MV-4-11 (cell line): ENCODE measurements around the gene LASP1.
"Not testable (repeated sequence)": the region's sequence is repeated elsewhere in the genome, so short reads cannot be mapped to it uniquely, and the experiment has no call there.

Experiments used
- DNase-seq: peaks from one replicate; lab custom pipeline; 2025; lab: John Stamatoyannopoulos, UW

LASP1 gene

DNA sequence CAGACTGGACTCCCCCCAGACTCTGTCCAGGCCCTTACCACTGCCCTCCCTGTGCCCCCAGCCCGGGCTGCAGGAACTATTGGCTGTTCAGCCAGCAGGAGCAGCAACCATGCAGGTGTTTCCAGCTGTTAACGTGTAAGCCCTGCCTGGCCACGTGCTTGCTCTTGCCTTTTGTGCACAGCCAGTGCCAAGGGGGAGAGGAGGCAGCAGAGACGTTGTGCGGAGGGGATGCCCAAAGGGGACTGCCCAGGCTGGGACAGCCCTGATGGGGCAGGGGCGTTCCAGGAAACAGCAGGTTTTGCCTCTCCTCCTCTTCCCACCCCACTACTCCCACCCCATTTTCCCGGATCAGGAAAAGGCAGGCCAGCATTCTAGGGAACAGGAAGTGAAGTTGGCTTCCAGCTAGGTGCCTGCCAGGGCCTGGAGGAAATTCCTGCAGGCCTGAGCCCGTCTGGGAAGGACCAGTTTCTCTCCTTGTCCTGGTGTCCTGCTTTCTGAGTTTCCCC is 38.9 kb downstream of the LASP1 start:
- DNase-seq: no peak

DNA sequence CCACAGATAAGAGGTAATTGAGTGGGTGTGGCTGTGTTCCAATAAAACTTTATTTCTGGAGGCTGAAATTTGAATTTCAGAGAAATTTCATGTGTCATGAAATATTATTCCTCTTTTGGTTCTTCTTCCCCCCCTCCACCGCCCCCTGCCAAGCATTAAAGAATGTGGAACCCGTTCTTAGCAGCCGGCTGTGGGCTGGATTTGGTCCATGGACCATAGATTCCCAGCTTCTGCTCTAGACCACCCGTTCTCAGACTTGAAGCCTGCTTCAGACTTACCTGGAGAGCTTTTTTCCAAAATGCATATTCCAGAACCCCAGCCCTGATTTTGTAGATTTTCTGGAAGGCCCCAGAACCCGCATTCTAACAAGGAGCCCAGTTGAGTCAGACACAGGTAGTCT is 40.5 kb downstream of the LASP1 start:
- DNase-seq: no peak

DNA sequence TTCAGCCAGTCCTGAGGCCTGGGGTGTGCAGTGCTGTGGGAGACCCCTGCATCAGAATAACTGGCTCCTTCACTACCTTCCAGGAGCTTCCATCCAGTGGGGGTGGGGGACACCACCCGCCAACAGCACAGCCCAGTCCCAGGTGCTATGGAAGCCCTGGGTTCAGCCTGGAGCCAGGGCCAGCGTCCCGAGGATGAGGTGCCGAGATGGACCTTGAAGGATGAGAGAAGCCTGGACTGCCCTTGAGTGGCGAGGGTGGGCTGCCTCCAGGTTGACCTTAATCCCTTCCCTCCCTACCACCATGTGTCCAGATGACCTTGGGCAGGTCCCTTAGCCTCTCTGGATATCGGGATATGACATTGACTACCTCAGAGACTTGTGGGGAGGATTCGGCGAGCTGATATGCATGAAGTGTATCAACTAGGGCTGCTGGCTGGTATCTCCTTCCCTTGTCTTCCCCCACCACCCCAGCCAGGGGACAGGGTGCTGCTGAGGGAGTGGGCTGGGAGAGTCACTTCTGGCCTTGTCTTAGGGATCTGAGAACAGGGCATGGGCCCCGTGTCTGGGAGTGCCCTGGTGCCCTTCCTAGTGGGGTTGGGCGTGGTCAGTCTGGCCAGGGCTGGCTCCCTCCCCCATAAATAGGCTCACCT is 41.3 kb downstream of the LASP1 start:
- no peak for DNase-seq

DNA sequence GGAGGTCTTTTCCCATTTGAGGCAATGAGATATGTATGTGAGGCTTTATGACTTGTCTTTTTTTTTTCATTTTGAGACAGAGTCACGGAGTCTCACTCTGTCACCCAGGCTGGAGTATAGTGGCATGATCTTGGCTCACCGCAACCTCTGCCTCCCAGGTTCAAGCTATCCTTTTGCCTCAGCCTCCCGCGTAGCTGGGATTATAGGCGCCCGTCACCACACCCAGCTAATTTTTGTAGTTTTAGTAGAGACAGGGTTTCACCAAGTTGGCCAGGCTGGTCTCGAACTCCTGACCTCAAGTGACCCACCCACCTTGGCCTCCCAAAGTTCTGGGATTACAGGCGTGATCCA is 41.8 kb downstream of the LASP1 start:
- DNase-seq: not testable (repeated sequence)

DNA sequence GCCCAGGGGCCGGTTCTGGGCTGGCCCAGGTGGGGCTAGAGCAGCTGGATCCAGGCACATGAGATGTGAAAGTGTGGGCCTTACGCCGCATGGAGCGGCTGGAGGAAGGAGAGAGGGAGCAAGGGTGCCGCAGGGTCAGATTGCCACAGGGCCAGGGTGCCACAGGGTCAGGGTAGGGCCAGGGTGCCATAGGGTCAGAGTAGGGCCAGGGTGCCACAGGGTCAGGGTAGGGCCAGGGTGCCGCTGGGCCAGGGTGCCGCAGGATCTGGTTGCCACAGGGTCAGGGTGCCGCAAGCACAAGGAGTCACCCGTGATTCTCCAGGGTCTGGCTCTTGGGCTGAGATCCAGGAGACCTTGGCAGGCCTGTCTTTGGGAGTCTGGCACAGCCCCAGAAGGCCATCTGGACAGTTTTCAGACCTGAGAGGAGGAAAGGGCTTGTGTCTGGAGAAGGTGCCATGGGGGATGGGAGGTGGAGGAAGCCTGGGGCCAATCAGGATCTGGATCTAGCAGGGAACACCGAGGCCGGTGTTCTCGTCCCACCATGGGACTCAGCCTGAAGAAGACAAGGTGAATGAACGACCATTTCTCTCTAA is 42.5 kb downstream of the LASP1 start:
- DNase-seq: no peak

DNA sequence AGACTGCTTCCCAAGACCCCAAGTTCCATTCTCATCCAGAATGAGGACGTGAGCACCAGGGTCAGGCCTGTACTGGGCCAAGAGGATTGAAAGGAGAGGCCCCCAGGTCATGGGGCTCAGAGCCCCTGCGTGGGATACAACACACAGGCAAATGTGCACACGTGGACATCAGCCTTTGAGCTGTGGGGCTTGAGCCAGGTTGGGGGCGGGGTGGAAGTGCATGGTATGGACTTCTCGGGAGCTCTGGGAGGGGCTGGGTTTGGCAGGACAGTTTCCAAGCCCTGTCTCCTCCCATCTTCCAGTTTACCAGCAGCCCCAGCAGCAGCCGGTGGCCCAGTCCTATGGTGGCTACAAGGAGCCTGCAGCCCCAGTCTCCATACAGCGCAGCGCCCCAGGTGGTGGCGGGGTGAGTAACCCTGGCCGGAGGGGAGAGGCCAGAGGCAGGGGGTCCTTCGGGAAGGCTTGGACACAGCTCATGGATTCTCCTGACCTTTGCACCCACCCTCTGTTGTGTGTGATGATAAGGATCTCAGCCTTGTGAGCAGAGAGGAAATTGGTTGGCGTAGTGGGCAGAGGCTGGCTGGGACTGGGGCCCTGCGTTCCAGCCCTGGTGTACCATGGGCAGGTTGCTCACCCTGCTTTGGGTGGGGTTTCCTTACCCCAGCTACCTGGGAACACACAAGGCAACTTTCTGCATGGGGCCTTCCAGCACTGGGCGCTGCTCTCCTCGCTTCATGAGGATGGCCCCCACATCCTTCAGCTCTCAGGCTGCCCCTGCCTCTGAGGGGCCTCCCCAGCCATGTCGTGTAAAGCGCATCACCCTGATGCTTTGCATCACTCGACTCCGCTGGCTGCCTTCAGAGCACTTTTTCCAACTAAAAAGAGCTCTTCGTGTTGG is 45.1 kb downstream of the LASP1 start:
- DNase-seq: no peak

DNA sequence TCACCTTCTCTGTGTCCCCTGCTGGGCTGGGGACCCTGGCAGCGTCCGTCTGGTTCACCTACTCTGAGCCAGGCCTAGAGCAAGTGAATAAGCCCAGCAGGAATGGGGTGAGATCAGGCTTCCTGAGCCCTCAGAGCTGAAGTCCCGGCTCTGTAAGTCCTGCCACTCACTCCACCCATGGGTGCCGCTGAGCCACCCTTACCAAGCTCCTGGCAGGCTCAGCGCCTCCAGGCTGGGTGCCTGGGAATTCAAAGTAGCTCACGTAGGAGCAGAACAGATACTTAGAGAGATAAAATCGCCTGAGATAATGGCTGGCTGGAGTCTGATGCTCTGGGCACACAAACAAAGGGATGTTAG is 45.8 kb downstream of the LASP1 start:
- DNase-seq: no peak

DNA sequence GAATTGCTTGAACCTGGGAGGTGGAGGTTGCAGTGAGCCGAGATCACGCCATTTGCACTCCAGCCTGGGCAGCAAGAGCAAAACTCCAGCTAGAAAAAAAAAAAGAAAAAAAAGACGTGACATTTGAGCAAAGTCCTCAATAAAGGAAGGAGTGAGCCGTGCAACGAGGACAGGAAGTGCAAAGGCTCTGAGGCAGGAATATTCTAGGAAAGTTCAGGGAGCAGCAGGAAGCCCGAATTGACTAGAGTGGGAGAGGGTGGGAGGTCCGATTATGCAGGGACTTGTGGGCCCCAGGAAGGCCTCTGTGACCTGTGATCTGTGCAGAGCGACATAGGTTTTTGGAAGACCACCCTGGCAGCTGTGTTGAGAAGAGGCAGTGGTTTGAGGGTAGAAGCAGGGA is 46.9 kb downstream of the LASP1 start:
- DNase-seq: no peak

DNA sequence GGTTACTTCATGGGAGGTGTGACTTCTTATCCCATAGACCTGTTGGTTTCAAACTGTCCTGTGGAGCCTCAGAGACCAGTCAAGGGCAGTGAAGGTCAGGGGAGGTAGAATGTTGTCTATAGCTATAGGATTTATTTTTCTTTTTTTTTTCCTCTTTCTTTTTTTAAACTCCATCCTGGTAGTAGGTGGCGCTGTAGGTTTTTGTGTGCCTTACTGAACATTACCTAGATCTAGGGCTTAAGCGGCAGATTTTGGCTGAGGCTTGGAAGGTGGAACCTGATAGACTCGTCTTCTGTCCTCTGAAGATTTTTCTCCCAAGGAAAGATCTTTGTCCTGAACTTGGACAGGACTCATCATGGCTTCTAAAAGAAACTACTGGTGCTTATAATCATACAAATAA is 47.4 kb downstream of the LASP1 start:
- DNase-seq: no peak

DNA sequence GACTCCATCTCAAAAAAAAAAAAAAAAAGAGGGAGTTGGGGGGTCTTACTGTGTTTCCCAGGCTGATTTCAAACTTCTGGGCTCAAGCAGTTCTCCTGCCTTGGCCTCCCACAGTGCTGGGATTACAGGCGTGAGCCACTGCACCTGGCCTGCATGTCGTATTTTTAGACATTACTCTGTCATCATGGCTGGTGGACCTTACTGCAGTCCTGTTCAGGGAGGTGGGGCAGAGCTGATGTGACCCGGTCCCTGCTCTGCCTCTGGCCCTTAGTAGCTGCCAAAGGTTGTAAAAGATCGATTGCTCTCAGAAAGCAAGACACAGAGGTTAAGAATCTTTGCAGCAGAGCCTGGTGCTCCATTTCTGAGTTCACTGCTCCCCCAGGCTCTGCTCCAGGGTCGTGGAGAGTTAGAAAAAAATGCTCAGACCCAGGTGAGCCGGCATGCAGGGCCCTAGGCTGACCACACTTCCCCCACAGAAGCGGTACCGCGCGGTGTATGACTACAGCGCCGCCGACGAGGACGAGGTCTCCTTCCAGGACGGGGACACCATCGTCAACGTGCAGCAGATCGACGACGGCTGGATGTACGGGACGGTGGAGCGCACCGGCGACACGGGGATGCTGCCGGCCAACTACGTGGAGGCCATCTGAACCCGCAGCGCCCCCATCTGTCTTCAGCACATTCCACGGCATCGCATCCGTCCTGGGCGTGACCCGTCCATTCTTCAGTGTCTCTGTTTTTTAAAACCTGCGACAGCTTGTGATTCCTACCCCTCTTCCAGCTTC is 48.5 kb downstream of the LASP1 start:
- no peak for DNase-seq

DNA sequence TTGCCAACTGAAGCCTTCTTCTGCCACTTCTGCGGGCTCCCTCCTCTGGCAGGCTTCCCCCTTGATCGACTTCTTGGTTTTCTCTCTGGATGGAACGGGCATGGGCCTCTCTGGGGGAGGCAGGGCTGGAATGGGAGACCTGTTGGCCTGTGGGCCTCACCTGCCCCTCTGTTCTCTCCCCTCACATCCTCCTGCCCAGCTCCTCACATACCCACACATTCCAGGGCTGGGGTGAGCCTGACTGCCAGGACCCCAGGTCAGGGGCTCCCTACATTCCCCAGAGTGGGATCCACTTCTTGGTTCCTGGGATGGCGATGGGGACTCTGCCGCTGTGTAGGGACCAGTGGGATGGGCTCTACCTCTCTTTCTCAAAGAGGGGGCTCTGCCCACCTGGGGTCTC is 49.1 kb downstream of the LASP1 start:
- no peak for DNase-seq

DNA sequence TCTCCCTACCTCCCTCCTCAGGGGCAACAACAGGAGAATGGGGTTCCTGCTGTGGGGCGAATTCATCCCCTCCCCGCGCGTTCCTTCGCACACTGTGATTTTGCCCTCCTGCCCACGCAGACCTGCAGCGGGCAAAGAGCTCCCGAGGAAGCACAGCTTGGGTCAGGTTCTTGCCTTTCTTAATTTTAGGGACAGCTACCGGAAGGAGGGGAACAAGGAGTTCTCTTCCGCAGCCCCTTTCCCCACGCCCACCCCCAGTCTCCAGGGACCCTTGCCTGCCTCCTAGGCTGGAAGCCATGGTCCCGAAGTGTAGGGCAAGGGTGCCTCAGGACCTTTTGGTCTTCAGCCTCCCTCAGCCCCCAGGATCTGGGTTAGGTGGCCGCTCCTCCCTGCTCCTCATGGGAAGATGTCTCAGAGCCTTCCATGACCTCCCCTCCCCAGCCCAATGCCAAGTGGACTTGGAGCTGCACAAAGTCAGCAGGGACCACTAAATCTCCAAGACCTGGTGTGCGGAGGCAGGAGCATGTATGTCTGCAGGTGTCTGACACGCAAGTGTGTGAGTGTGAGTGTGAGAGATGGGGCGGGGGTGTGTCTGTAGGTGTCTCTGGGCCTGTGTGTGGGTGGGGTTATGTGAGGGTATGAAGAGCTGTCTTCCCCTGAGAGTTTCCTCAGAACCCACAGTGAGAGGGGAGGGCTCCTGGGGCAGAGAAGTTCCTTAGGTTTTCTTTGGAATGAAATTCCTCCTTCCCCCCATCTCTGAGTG is 49.6 kb downstream of the LASP1 start:
- no peak for DNase-seq

DNA sequence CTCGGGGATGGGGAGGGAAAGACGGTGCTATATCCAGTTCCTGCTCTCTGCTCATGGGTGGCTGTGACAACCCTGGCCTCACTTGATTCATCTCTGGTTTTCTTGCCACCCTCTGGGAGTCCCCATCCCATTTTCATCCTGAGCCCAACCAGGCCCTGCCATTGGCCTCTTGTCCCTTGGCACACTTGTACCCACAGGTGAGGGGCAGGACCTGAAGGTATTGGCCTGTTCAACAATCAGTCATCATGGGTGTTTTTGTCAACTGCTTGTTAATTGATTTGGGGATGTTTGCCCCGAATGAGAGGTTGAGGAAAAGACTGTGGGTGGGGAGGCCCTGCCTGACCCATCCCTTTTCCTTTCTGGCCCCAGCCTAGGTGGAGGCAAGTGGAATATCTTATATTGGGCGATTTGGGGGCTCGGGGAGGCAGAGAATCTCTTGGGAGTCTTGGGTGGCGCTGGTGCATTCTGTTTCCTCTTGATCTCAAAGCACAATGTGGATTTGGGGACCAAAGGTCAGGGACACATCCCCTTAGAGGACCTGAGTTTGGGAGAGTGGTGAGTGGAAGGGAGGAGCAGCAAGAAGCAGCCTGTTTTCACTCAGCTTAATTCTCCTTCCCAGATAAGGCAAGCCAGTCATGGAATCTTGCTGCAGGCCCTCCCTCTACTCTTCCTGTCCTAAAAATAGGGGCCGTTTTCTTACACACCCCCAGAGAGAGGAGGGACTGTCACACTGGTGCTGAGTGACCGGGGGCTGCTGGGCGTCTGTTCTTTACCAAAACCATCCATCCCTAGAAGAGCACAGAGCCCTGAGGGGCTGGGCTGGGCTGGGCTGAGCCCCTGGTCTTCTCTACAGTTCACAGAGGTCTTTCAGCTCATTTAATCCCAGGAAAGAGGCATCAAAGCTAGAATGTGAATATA is 50.8 kb downstream of the LASP1 start:
- DNase-seq: no peak

DNA sequence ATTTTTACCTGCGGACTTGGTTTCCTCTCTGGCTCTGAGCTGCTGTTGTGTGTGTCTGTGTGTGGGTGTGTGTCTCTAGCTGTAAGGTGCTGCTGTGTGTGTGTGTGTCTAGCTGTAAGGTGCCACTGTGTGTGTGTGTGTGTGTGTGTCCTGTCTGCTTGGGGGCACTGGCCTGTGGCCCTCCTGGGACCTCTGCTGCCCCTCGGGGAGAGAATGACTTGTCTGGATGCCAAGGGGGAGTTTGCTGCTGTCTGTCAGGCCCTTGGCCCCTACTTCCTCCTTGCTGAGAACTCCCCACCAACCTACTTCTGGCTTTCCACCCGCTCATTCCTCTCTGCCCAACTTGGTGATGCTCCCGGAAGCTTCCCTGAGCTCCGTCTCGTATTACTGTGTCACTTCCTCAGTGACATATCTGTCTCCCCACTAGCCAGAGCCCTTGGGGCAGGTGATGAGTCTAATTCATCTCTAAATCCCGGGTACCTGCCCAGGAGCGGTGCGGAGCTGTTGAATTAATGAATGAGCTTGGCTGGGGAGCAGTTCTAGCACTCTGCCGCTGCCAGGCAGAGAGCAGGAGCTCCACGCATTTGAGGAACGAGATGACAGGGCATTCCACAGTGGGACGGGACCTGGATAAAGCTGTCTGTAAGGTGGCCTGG is 52.0 kb downstream of the LASP1 start:
- DNase-seq: peak; percentile 64

DNA sequence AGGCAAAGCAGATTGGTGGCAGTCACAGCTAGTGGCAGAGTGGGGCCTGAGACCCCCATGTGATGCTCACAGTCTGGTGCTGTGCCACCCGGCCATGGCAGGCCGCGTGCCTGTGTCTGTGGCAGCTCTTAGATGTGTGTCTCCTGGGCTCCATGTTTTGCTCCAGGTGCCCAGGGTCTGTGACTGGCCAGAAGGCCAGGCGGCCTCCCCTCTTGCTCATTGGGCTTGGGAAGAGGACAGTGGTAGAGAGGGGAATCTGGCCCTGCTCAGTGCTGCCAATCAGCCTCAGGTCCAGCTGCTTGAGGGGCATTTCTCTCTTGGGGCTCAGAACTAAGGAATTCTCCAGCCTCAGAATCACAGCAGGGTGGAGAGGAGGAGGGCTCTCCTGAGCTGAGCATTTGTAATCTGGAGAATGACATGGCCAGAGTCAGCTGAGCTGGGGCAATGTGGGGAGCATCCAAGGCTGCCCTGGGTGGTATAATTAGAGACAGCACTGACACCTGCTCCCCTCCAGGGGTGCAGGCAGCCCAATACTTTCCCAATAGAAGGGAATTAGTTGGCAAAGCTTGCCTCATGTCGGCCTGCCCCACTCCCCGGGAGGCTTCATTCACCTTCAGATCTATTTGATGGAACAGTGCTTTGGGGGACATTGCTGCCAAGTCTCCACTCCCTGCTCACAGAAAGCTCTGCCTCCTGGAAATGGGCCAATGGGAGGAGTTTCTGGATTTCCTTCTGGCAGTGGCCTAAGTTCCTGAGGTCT is 52.9 kb downstream of the LASP1 start:
- no peak for DNase-seq

DNA sequence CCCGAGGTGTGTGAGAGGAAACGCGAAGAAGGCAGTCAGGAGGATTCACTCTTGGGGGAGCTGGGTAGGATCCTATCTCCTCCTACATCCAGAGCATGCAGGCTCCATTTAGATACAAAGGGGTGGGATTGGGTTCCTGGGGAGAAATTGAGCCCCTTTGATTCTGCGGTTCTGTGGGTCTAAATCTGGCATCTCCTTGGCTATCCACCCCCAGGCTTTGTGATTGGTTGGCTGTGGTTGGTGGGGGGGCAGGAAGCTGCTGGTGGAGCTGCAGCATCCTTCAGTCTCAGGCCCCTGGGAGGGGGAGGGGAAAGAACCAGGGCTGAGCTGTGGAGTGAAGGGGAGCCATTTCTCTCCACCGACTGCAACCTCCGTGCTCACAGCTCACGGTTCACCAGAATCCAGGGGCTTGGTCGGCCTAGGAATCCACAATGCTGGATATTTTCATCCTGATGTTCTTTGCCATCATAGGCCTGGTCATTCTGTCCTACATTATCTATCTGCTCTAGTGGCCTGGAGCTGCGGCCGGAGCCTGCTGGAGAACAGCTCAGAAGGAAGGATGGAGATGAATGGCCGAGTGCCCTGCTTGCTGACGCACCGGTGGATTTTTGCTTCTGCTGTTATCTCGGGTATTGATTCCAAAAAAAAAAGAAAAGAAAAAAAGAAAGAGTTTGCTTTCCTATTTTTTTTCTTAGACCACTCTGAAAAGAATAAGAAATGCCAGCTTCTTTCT is 55.6 kb downstream of the LASP1 start, which contains the start of gene LASP1NB:
LASP1NB (plus strand) TSS at position 352 of the 733 bp plus-strand sequence.
- DNase-seq: no peak

DNA sequence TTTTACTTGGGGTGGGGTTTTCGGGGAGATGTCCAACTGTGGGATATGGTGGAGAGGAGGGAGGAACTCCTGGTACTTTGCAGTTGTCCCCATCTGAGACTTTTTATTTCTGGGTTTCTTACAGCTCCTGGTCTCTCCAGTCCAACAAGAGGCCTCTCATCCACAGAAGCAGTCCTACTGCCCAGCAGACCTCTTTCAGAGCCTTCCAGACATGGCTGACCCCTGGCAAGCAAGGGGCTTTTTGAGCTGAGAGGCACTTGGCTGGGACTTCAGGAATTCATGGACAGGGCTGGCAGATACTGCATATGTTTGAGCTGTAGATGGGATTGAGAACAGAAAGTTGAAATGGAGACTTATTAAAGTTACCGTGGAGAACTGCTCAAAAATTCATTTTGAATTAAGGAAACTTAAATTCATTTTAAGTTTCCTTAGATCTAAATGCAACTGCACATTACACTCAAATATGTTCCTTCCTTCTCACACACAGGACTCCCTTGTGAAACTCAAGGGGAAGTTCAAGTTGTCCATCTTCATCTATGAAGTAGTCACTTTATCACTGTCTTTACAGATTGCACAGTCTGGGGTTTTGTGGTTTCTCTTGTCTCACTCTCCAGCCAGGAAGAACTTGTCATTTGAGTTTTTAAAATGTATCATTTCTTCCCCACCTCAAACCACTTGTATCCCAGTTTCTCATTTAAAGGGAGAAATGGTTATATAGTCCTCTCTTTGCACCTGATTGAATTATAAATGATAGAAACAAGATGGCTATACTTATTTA is 56.6 kb downstream of the LASP1 start:
- DNase-seq: peak; percentile 97

DNA sequence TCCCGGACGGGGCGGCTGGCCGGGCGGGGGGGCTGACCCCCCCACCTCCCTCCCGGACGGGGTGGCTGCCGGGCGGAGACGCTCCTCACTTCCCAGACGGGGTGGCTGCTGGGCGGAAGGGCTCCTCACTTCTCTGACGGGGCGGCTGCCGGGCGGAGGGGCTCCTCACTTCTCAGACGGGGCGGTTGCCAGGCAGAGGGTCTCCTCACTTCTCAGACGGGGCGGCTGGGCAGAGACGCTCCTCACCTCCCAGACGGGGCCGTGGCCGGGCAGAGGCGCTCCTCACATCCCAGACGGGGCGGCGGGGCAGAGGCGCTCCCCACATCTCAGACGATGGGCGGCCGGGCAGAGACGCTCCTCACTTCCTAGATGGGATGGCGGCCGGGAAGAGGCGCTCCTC is 60.9 kb downstream of the LASP1 start:
- not testable (repeated sequence) for DNase-seq
